NCI-H345 treated with DMSO at 0.1 percent for 48 hours (cell line): ENCODE results near the gene DMAC2L.

Source experiments
- DNase-seq: peaks from one replicate; lab custom pipeline; 2025; ENCODE audit not compliant: unreplicated experiment; lab: John Stamatoyannopoulos, UW

DMAC2L gene

GRCh38 chr14:50321009-50321660 is 9.0 kb downstream of the DMAC2L start:
- DNase-seq = peak; percentile 68

- DNase-seq = no peak
Observed at GRCh38 chr14:50331596-50331995, 19.5 kb downstream of the DMAC2L start.

- DNase-seq = no peak
Observed at GRCh38 chr14:50333014-50333509, 20.9 kb downstream of the DMAC2L start.

GRCh38 chr14:50334211-50334610 is 22.1 kb downstream of the DMAC2L start:
- no peak for DNase-seq

DNA sequence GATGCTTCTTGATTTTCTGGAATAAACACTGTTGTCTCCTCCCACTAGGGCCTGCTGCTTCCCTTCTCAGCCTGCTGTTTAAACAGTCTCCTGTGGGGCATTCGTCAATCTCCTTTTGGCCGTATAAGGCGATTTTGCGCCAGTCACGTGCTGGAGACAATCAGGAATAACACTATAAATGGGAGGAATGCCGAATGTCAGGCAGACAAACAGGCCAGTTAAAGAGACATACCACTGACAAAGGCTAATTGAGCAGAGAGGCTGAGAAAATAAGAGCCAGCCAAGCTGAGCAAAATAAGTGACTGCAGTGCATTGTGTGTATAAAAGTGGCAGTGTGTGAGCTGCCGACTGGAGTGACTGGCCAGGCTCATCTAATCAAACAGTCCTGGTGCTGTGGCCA is 23.3 kb downstream of the DMAC2L start:
- DNase-seq = peak; percentile 74

GRCh38 chr14:50335989-50336824 is 24.1 kb downstream of the DMAC2L start:
- DNase-seq = no peak

GRCh38 chr14:50338587-50338986 is 26.5 kb downstream of the DMAC2L start:
- DNase-seq = no peak

DNA sequence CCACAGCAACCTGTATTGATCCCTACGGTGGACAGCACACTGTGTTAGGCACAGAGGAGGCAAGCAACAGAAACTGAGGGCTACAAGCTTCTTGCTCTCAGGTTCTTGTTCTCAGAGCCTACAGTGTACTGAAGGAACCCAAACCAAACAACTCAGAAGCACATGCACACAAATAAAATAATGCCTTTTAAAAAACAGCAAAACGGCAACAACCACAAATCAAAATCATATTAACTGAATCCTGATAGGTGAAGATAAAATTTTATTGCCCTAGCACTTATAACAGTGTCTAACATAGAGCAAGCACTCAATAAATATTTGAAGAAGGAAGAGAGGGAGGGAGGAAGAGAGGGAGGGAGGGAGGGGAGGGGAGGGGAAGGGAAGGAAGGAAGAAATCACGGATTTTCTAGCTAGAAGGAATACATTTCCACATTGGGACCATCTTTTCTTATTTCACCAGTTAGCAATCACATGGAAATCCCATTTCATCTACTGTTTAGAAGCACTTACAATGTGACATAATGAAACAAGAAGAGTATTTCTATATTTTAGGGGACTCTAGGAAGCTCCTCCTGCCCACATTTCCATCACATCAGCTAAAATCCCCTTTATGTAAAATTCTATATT is 27.2 kb downstream of the DMAC2L start:
- DNase-seq = no peak

GRCh38 chr14:50340045-50340444 is 27.9 kb downstream of the DMAC2L start:
- no peak for DNase-seq

GRCh38 chr14:50340963-50341362 is 28.8 kb downstream of the DMAC2L start:
- DNase-seq = no peak

- DNase-seq = no peak
Observed at GRCh38 chr14:50342221-50343078, 30.3 kb downstream of the DMAC2L start.

DNA sequence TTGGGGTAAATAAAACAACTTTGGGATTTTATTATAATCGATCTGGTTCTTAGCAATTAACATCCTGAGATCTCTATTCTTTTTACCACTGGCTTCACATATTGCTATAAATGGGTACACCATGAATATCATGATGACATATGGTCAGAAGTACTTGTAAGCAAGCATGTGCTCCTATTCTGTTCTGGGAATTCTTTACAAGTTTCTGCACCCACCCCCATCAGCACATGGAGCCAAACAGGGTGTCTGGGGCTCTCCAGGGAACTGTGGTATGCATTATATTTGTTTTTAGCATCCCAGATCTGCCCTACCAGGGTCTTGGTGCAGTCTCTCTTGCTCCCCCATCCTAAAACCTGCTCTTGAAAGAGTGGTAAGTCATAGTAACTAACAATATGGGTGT is 31.3 kb downstream of the DMAC2L start:
- DNase-seq = no peak

GRCh38 chr14:50344116-50344775 is 32.1 kb downstream of the DMAC2L start:
- DNase-seq = no peak

- DNase-seq = no peak
Observed at GRCh38 chr14:50344876-50345563, 32.9 kb downstream of the DMAC2L start.

DNA sequence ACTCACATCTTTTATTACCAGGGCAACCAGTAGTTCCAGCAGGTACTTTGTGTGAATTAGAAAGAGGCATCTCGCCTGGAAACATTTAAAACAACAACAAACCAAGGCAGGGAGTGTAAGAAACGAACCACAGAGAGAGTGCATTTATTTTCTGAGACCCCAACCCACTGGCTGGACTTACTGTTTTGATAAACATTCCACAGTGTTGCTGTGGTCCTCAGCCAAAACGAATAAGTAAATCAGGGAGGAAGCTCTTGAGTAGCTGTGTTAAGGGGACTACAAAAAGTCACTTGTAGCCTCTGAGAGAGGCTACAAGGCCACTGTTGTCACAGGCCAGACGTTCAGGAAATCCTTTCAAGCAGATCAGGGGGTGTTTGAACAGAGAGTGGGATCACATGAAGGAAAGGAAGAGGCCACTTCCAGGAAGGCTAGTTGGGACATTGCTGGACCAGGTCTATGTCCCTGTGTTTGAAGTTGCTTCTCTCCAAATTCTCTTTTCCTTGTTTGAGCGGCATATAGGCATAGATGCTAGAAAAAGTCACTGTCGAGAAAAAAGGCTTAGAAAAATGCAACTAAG is 33.8 kb downstream of the DMAC2L start:
- DNase-seq = no peak

DNA sequence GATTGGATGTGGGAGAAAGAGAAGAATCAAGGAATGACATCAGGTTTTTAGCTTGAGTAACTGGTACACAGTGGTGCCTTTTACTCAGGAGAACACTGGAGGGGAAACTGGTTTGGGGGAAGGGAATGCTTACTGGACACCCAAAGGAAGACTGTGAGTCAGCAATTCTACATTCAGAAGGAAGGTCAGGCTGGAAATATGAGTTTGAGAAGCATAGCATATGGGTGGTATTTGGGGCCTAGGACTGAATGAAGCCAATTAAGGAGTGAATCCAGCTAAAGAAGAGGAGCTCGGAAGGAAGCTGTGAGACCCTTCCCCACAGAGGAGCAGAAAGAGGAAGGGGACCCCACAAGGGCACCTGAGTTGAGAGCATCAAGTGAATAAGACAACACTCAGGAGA is 35.4 kb downstream of the DMAC2L start:
- no peak for DNase-seq

GRCh38 chr14:50348933-50349332 is 36.8 kb downstream of the DMAC2L start:
- no peak for DNase-seq

GRCh38 chr14:50350975-50351374 is 38.9 kb downstream of the DMAC2L start:
- no peak for DNase-seq

GRCh38 chr14:50352584-50352983 is 40.5 kb downstream of the DMAC2L start:
- DNase-seq = no peak
